SU-DHL-6 (cell line): Measurements from ENCODE around the gene HPS6.

Experiments
- CTCF ChIP-seq: fragments of 200-600 bp; sonication (generic); IDR thresholded peaks from one replicate; pipeline ENCODE4 v1.5.1; 2017; ENCODE audit warnings: antibody characterized with exemption, mild to moderate bottlenecking, low read length, moderate library complexity; ENCODE audit not compliant: insufficient read depth, poor library complexity, severe bottlenecking
- EZH2phosphoT487 ChIP-seq: fragments of 200-600 bp; sonication (generic), shearing (Covaris generic); conservative IDR thresholded peaks from 2 replicates; pipeline ENCODE4 v1.6.1; 2018; ENCODE audit warnings: mild to moderate bottlenecking, antibody characterized with exemption, low read length, moderate library complexity, mixed read lengths

- TF ChIP-seq CTCF (no peak), EZH2phosphoT487 (no peak)
Observed at GRCh38 chr10:102066399-102067088, 1.4 kb downstream of the HPS6 start.
